Neural cell (in vitro differentiated cells): Measurements from ENCODE around the gene RAC2. TPM values are rescaled to one million over a fixed set of nuclear protein-coding genes. Genes with fewer than 3 reads are reported as not detected.

Experiments used
- H2AFZ ChIP-seq: fragments of 200-600, 300-800 bp; sonication (generic), shearing (Covaris generic); 2 replicates; pipeline ENCODE4 v1.6.0; 2014; ENCODE audit warnings: low read depth, mild to moderate bottlenecking, antibody characterized with exemption, low read length, moderate library complexity
- H3F3A ChIP-seq: fragments of 200-600 bp; shearing (Covaris generic); 2 replicates; pipeline ENCODE4 v1.6.1; 2016; ENCODE audit warnings: mild to moderate bottlenecking, moderate library complexity, mixed read lengths, antibody characterized with exemption, low read length; ENCODE audit not compliant: insufficient read depth, poor library complexity, severe bottlenecking
- H3K27ac ChIP-seq: fragments of 200-600, 300-800 bp; sonication (generic), shearing (Covaris generic); 2 replicates; pipeline ENCODE4 v1.5.1; 2014; ENCODE audit warnings: mild to moderate bottlenecking, low read length, moderate library complexity
- H3K27me3 ChIP-seq: fragments of 300-800, 200-600 bp; sonication (generic), shearing (Covaris generic); 2 replicates; pipeline ENCODE4 v1.6.0; 2014; ENCODE audit warnings: mild to moderate bottlenecking, low read depth, low read length, moderate library complexity; ENCODE audit not compliant: insufficient read depth
- H3K36me3 ChIP-seq: fragments of 300-800, 200-600 bp; sonication (generic), shearing (Covaris generic); 2 replicates; pipeline ENCODE4 v1.5.1; 2014; ENCODE audit warnings: mild to moderate bottlenecking, antibody characterized with exemption, low read length, moderate library complexity; ENCODE audit not compliant: insufficient read depth
- H3K4me2 ChIP-seq: fragments of 300-800, 200-600 bp; sonication (generic), shearing (Covaris generic); 2 replicates; pipeline ENCODE4 v1.6.0; 2014; ENCODE audit warnings: mild to moderate bottlenecking, low read length
- H3K4me3 ChIP-seq: fragments of 300-800, 200-600 bp; sonication (generic), shearing (Covaris generic); 2 replicates; pipeline ENCODE4 v1.5.1; 2014; ENCODE audit warnings: mild to moderate bottlenecking, low read length, moderate library complexity
- H3K79me2 ChIP-seq: fragments of 200-600 bp; shearing (Covaris generic); replicated peaks from 2 replicates; pipeline ENCODE4 v1.6.0; 2014; ENCODE audit warnings: mild to moderate bottlenecking, low read length, moderate library complexity; ENCODE audit not compliant: insufficient read depth
- H3K9ac ChIP-seq: fragments of 300-800, 200-600 bp; sonication (generic), shearing (Covaris generic); 2 replicates; pipeline ENCODE4 v1.6.1; 2016; ENCODE audit warnings: mild to moderate bottlenecking, low read length, mixed read lengths
- H3K9me2 ChIP-seq: fragments of 200-600 bp; shearing (Covaris generic); 2 replicates; pipeline ENCODE4 v1.6.1; 2016; ENCODE audit warnings: mild to moderate bottlenecking, low read length, mixed read lengths; ENCODE audit not compliant: insufficient read depth
- H3K9me3 ChIP-seq: fragments of 200-600, 300-800 bp; sonication (generic), shearing (Covaris generic); 2 replicates; pipeline ENCODE4 v1.6.1; 2016; ENCODE audit warnings: mild to moderate bottlenecking, mixed run types, low read length, moderate library complexity, mixed read lengths
- H4K20me1 ChIP-seq: fragments of 200-600 bp; shearing (Covaris generic); 2 replicates; pipeline ENCODE4 v1.6.1; 2016; ENCODE audit warnings: mild to moderate bottlenecking, mixed run types; ENCODE audit not compliant: insufficient read depth
- EP300 ChIP-seq: fragments of 450-650 bp; conservative IDR thresholded peaks from 2 replicates; pipeline ENCODE4 v1.6.1; 2014; ENCODE audit warnings: antibody characterized with exemption, mild to moderate bottlenecking, moderate library complexity; ENCODE audit not compliant: poor library complexity, severe bottlenecking
- EZH2 ChIP-seq: fragments of 200-600, 300-800 bp; shearing (Covaris generic), sonication (generic); IDR thresholded peaks from 2 replicates; pipeline ENCODE4 v1.6.1; 2014; ENCODE audit warnings: antibody characterized with exemption, low read length, borderline replicate concordance, mild to moderate bottlenecking; ENCODE audit not compliant: insufficient read depth, poor library complexity, severe bottlenecking
- MXI1 ChIP-seq: fragments of 450-650 bp; conservative IDR thresholded peaks from 2 replicates; pipeline ENCODE4 v1.6.1; 2014; ENCODE audit warnings: antibody characterized with exemption, mild to moderate bottlenecking; ENCODE audit not compliant: poor library complexity, severe bottlenecking
- POLR2AphosphoS5 ChIP-seq: IDR thresholded peaks from 2 replicates; pipeline ENCODE4 v1.6.1; 2012
- RAD21 ChIP-seq: fragments of 450-650 bp; conservative IDR thresholded peaks from 2 replicates; pipeline ENCODE4 v1.6.1; 2014; ENCODE audit warnings: antibody characterized with exemption, mild to moderate bottlenecking, moderate library complexity
- REST ChIP-seq: IDR thresholded peaks from 2 replicates; pipeline ENCODE4 v1.6.1; 2012; ENCODE audit warnings: borderline replicate concordance
- SMC3 ChIP-seq: fragments of 450-650 bp; conservative IDR thresholded peaks from 2 replicates; pipeline ENCODE4 v1.6.1; 2014; ENCODE audit warnings: antibody characterized with exemption, mild to moderate bottlenecking, moderate library complexity; ENCODE audit not compliant: poor library complexity
- TAF1 ChIP-seq: IDR thresholded peaks from 2 replicates; pipeline ENCODE4 v1.6.1; 2012; ENCODE audit warnings: low read depth
- polyA plus RNA-seq: library from polyadenylated mRNA; depleted of rRNA; stranded (reverse); fragments of >200 nt; gene quantifications from 2 replicates; pipeline ENCODE4 v1.2.3, GENCODE V29; 2014
- TF ChIP-seq, protein P1 (sequence below): fragments of 450-650 bp; IDR thresholded peaks from 2 replicates; pipeline ENCODE4 v1.5.1; 2014; ENCODE audit warnings: antibody characterized with exemption, mild to moderate bottlenecking, moderate library complexity; ENCODE audit not compliant: poor library complexity, severe bottlenecking

The RAC2 gene
- polyA plus RNA-seq, 1 donor from 2014 or later = not detected

- no peaks in the 10 kb centered on the region for H3K9me3 ChIP-seq
- no peak overlapping the region for H2AFZ ChIP-seq
- no peaks in the 10 kb centered on the region for H3K27me3 ChIP-seq
- no peak for TF ChIP-seq MXI1
- TF ChIP-seq SMC3 = no peak
- no peaks in the 10 kb centered on the region for H3K9me2 ChIP-seq
- no peaks in the 10 kb centered on the region for H3F3A ChIP-seq
- no peak overlapping the region for H3K9ac ChIP-seq
- H3K36me3 ChIP-seq = no peaks in the 10 kb centered on the region
- H3K4me2 ChIP-seq = no peak overlapping the region
- H3K79me2 ChIP-seq = no peaks in the 10 kb centered on the region
- H3K27ac ChIP-seq = no peak overlapping the region
- no peaks in the 10 kb centered on the region for H4K20me1 ChIP-seq
- H3K4me3 ChIP-seq = no peak overlapping the region
Measured at GRCh38 chr22:37213941-37214730, 29.9 kb downstream of the RAC2 start.

DNA sequence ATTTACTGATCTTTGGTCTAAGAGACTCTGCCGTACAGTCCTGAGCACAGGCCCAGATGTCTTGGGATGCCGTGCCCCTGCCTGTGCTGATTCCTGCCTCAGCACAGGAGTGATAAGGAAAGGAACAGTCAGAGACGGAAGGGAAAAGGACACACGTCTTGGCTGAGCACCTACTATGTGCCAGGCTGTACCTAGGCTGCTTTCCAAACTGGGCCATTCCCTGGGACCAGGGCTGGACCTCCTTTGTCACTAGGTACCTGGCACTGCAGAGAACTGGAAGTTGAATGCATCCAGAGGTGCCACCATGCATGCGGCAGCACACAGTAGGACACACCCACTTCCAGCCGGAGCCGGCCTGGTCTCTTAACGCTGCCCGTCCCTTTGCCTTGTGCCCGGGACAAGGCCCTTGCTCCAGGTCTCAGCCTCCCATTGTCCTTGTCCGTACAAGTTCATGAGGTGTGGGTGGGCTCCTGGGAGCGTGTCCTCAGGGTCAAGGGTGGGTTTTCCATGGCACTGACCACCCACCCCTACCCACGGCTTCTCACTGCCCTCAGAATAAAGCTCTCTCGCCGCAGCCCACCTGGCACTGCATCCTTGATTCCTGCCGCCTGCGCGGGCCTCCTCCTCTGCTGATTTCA, 30.7 kb downstream of the RAC2 start:
- H3F3A ChIP-seq = no peaks in the 10 kb centered on the region
- H3K27me3 ChIP-seq = no peaks in the 10 kb centered on the region
- no peaks in the 10 kb centered on the region for H4K20me1 ChIP-seq
- H3K36me3 ChIP-seq = no peaks in the 10 kb centered on the region
- H3K4me2 ChIP-seq = no peak overlapping the region
- no peak for TF ChIP-seq SMC3
- no peak for TF ChIP-seq RAD21
- no peak for TF ChIP-seq TAF1
- TF ChIP-seq EZH2 = no peak
- no peak for TF ChIP-seq MXI1
- no peak for TF ChIP-seq REST
- no peak overlapping the region for H3K9ac ChIP-seq
- H3K9me2 ChIP-seq = no peaks in the 10 kb centered on the region
- H2AFZ ChIP-seq = no peak overlapping the region
- no peaks in the 10 kb centered on the region for H3K79me2 ChIP-seq
- H3K4me3 ChIP-seq = no peak overlapping the region
- H3K9me3 ChIP-seq = no peaks in the 10 kb centered on the region
- no peak overlapping the region for H3K27ac ChIP-seq

- H3K9me2 ChIP-seq = no peaks in the 10 kb centered on the region
- no peaks in the 10 kb centered on the region for H3K36me3 ChIP-seq
- H3K4me2 ChIP-seq = no peak within 1 kb of the TSS
- peak within 1 kb of the TSS; percentile 25 for H2AFZ ChIP-seq
- H3K9ac ChIP-seq = no peak within 1 kb of the TSS
- H3F3A ChIP-seq = no peaks in the 10 kb centered on the region
- no peaks in the 10 kb centered on the region for H3K27me3 ChIP-seq
- no peaks in the 10 kb centered on the region for H3K9me3 ChIP-seq
- H4K20me1 ChIP-seq = no peaks in the 10 kb centered on the region
- TF ChIP-seq SMC3 (no peak), POLR2AphosphoS5 (no peak), EZH2 (no peak), REST (no peak), EP300 (no peak)
- TF ChIP-seq, protein P1, sequence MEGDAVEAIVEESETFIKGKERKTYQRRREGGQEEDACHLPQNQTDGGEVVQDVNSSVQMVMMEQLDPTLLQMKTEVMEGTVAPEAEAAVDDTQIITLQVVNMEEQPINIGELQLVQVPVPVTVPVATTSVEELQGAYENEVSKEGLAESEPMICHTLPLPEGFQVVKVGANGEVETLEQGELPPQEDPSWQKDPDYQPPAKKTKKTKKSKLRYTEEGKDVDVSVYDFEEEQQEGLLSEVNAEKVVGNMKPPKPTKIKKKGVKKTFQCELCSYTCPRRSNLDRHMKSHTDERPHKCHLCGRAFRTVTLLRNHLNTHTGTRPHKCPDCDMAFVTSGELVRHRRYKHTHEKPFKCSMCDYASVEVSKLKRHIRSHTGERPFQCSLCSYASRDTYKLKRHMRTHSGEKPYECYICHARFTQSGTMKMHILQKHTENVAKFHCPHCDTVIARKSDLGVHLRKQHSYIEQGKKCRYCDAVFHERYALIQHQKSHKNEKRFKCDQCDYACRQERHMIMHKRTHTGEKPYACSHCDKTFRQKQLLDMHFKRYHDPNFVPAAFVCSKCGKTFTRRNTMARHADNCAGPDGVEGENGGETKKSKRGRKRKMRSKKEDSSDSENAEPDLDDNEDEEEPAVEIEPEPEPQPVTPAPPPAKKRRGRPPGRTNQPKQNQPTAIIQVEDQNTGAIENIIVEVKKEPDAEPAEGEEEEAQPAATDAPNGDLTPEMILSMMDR = no peak
- H3K79me2 ChIP-seq = no peaks in the 10 kb centered on the region
- no peak within 1 kb of the TSS for H3K27ac ChIP-seq
- no peak within 1 kb of the TSS for H3K4me3 ChIP-seq
Measured at GRCh38 chr22:37212174-37212906, 31.7 kb downstream of the RAC2 start, which contains the start of gene SSTR3. Gene SSTR3 (minus strand): TSS chr22:37212477. CDS start chr22:37207803, 4,674 bp downstream.
